H1 (cell line): ENCODE measurements around the gene HABP4. TPM values are rescaled to one million over a fixed set of nuclear protein-coding genes. Genes with fewer than 3 reads are reported as not detected.

Source experiments
- CTCF ChIA-PET: fragments of 300-600 bp; sonication (Branson Sonifier 250); formaldehyde crosslinking; loops from one replicate; lab custom pipeline; 2021; ENCODE audit not compliant: partially characterized antibody; lab: Charles Lee
- POLR2A ChIA-PET: fragments of 300-600 bp; sonication (Branson Sonifier 250); formaldehyde crosslinking; loops from one replicate; lab custom pipeline; 2021; ENCODE audit warnings: inconsistent platforms; ENCODE audit not compliant: partially characterized antibody; lab: Charles Lee
- DNase-seq, 2 experiments: peaks; one replicate each; pipeline versions ENCODE4 v3.0.0 to v3.0.0-alpha.2; 2010 to 2022; ENCODE audit warnings: low spot score in 2 of 2, low read depth in 1 of 2, mixed read lengths in 1 of 2
- FAIRE-seq: peaks from 2 replicates; lab custom pipeline; 2011; peaks lifted over from hg19 to GRCh38; lab: Jason Lieb, UNC
- H2AFZ ChIP-seq: 2 replicates; pipeline ENCODE4 v1.8.1; 2012; ENCODE audit warnings: low read length, inconsistent platforms
- H2AK5ac ChIP-seq: 2 replicates; pipeline ENCODE4 v1.6.1; 2013; ENCODE audit warnings: low read depth, low read length
- H2BK120ac ChIP-seq: replicated peaks from 2 replicates; pipeline ENCODE3; 2013; ENCODE audit warnings: low read depth, low read length, inconsistent platforms
- H2BK12ac ChIP-seq: 2 replicates; pipeline ENCODE4 v1.6.1; 2013; ENCODE audit warnings: low read depth, low read length
- H2BK15ac ChIP-seq: 2 replicates; pipeline ENCODE4 v1.6.1; 2013; ENCODE audit warnings: low read length
- H2BK20ac ChIP-seq: 2 replicates; pipeline ENCODE4 v1.6.1; 2013; ENCODE audit warnings: low read length
- H2BK5ac ChIP-seq: 2 replicates; pipeline ENCODE4 v1.6.1; 2013; ENCODE audit warnings: low read depth, low read length
- H3K14ac ChIP-seq: 2 replicates; pipeline ENCODE4 v1.6.1; 2013; ENCODE audit warnings: inconsistent platforms; ENCODE audit not compliant: insufficient read length
- H3K18ac ChIP-seq: 2 replicates; pipeline ENCODE4 v1.6.1; 2013; ENCODE audit warnings: low read length; ENCODE audit errors: extremely low read depth
- H3K23ac ChIP-seq: 2 replicates; pipeline ENCODE4 v1.6.1; 2013; ENCODE audit warnings: inconsistent platforms; ENCODE audit not compliant: insufficient read length
- H3K23me2 ChIP-seq: 2 replicates; pipeline ENCODE4 v1.6.1; 2013; ENCODE audit warnings: low read depth, low read length
- H3K27ac ChIP-seq: 2 replicates; pipeline ENCODE4 v1.6.1; 2011; ENCODE audit warnings: low read depth, low read length, inconsistent platforms
- H3K27me3 ChIP-seq, 4 experiments: replicated peaks in 1 of 4; 1 replicate in 1 of 4; 2 replicates in 3 of 4; pipeline versions ENCODE4 v1.6.1 to v1.8.1; 2011 to 2013; ENCODE audit warnings: low read length in 3 of 4, mild to moderate bottlenecking in 3 of 4, inconsistent platforms in 2 of 4, mixed read lengths in 2 of 4, moderate library complexity in 1 of 4; ENCODE audit not compliant: control insufficient read depth in 3 of 4, insufficient read depth in 3 of 4; ENCODE audit errors: extremely low read depth in 1 of 4
- H3K36me3 ChIP-seq, 4 experiments: 2 replicates each; pipeline versions ENCODE4 v1.6.1 to v1.8.1; 2011 to 2013; ENCODE audit warnings: mild to moderate bottlenecking in 4 of 4, low read length in 3 of 4, moderate library complexity in 2 of 4, control low read depth in 1 of 4, inconsistent platforms in 1 of 4; ENCODE audit not compliant: insufficient read depth in 4 of 4, control insufficient read depth in 2 of 4
- H3K4ac ChIP-seq: replicated peaks from 2 replicates; pipeline ENCODE3; 2013; ENCODE audit warnings: low read length, low read depth, mixed read lengths, inconsistent platforms; ENCODE audit not compliant: insufficient read length
- H3K4me1 ChIP-seq, 4 experiments: replicated peaks in 1 of 4; 1 replicate in 1 of 4; 2 replicates in 3 of 4; pipeline versions ENCODE4 v1.6.1 to v1.8.1; 2011 to 2013; ENCODE audit warnings: low read length in 3 of 4, inconsistent platforms in 2 of 4, mixed read lengths in 1 of 4; ENCODE audit not compliant: insufficient read depth in 4 of 4, control insufficient read depth in 3 of 4
- H3K4me2 ChIP-seq, 2 experiments: 2 replicates each; pipeline versions ENCODE4 v1.6.1 to v1.8.1; 2011 to 2013; ENCODE audit warnings: low read depth in 2 of 2, low read length in 2 of 2, control low read depth in 1 of 2, inconsistent platforms in 1 of 2, mild to moderate bottlenecking in 1 of 2; ENCODE audit not compliant: insufficient read depth in 1 of 2
- H3K4me3 ChIP-seq, 4 experiments: fragments of 200-600, 300-600 bp in 1 of 4; sonication (generic), shearing (Covaris generic), sonication (Bioruptor Twin) in 1 of 4; 2 replicates each; pipeline versions ENCODE4 v1.5.1 to v1.8.1; 2011 to 2016; ENCODE audit warnings: low read length in 4 of 4, low read depth in 3 of 4, control low read depth in 2 of 4, inconsistent platforms in 2 of 4, mild to moderate bottlenecking in 2 of 4, mixed read lengths in 1 of 4, moderate library complexity in 1 of 4; ENCODE audit not compliant: insufficient read depth in 2 of 4; ENCODE audit errors: extremely low read depth in 1 of 4
- H3K56ac ChIP-seq: replicated peaks from 2 replicates; pipeline ENCODE3; 2013; ENCODE audit warnings: low read depth, mild to moderate bottlenecking, mixed read lengths, low read length, inconsistent platforms; ENCODE audit not compliant: insufficient read length
- H3K79me1 ChIP-seq: 2 replicates; pipeline ENCODE4 v1.6.1; 2013; ENCODE audit warnings: low read depth, low read length, control low read depth
- H3K79me2 ChIP-seq, 2 experiments: 2 replicates each; pipeline versions ENCODE4 v1.6.1 to v1.8.1; 2012 to 2013; ENCODE audit warnings: low read length in 2 of 2, mild to moderate bottlenecking in 2 of 2, inconsistent platforms in 1 of 2; ENCODE audit not compliant: insufficient read depth in 2 of 2, control insufficient read depth in 1 of 2
- H3K9ac ChIP-seq, 4 experiments: replicated peaks in 1 of 4; 1 replicate in 1 of 4; 2 replicates in 3 of 4; pipeline versions ENCODE4 v1.6.1 to v1.8.1; 2011 to 2013; ENCODE audit warnings: low read depth in 3 of 4, low read length in 3 of 4, control low read depth in 2 of 4, mild to moderate bottlenecking in 2 of 4, moderate library complexity in 2 of 4, inconsistent platforms in 1 of 4; ENCODE audit errors: extremely low read depth in 1 of 4
- H3K9me3 ChIP-seq, 2 experiments: 2 replicates each; pipeline versions ENCODE4 v1.6.1 to v1.8.1; 2012 to 2013; ENCODE audit warnings: mild to moderate bottlenecking in 2 of 2, moderate library complexity in 2 of 2, control low read depth in 1 of 2, inconsistent platforms in 1 of 2, low read depth in 1 of 2, low read length in 1 of 2, mixed read lengths in 1 of 2; ENCODE audit not compliant: insufficient read depth in 2 of 2
- H4K20me1 ChIP-seq, 2 experiments: replicated peaks in 1 of 2; 2 replicates each; pipeline versions ENCODE3 to v1.8.1; 2011 to 2013; ENCODE audit warnings: inconsistent platforms in 2 of 2, low read length in 2 of 2, mild to moderate bottlenecking in 1 of 2; ENCODE audit not compliant: insufficient read depth in 2 of 2, control insufficient read depth in 1 of 2
- H4K5ac ChIP-seq: 2 replicates; pipeline ENCODE4 v1.6.1; 2013; ENCODE audit warnings: low read length, low read depth, mixed read lengths, inconsistent platforms; ENCODE audit not compliant: insufficient read length
- H4K8ac ChIP-seq: 2 replicates; pipeline ENCODE4 v1.8.0; 2013; ENCODE audit warnings: mild to moderate bottlenecking, moderate library complexity, low read length, inconsistent platforms; ENCODE audit not compliant: insufficient read depth; ENCODE audit errors: extremely low read depth
- H4K91ac ChIP-seq: replicated peaks from 2 replicates; pipeline ENCODE3; 2013; ENCODE audit warnings: low read length, mixed read lengths, inconsistent platforms; ENCODE audit not compliant: insufficient read length
- MAFK ChIP-seq: IDR thresholded peaks from 2 replicates; pipeline ENCODE4 v1.6.1; 2012; ENCODE audit warnings: low read depth, mild to moderate bottlenecking, improper control_type of control experiment, low read length
- SIX5 ChIP-seq: IDR thresholded peaks from 2 replicates; pipeline ENCODE4 v1.6.1; 2011; ENCODE audit warnings: mild to moderate bottlenecking, low read depth, low read length
- TEAD4 ChIP-seq: IDR thresholded peaks from 2 replicates; pipeline ENCODE4 v1.6.1; 2012; ENCODE audit warnings: low read depth, low read length, inconsistent platforms, mixed read lengths
- YY1 ChIP-seq: IDR thresholded peaks from 2 replicates; pipeline ENCODE4 v1.6.1; 2011; ENCODE audit warnings: low read depth, mild to moderate bottlenecking, low read length
- WGBS, 2 experiments: shearing (Covaris generic) in 1 of 2; methylation state at CpG; one replicate each; pipeline versions ENCODE4 v1.1.6 to v1.1.7; 2013 to 2015; ENCODE audit warnings: low lambda C conversion rate in 2 of 2, mixed read lengths in 2 of 2, inconsistent platforms in 1 of 2, low coverage in 1 of 2, missing lambda C conversion rate in 1 of 2; ENCODE audit not compliant: insufficient replicate concordance in 2 of 2, insufficient coverage in 1 of 2, insufficient read length in 1 of 2; ENCODE audit errors: extremely low coverage in 1 of 2, missing lambda C conversion rate in 1 of 2; 5-methylcytosine and 5-hydroxymethylcytosine counted together
- polyA plus RNA-seq, 7 experiments: library from polyadenylated mRNA; depleted of rRNA in 3 of 7; stranded (reverse) in 5 of 7; unstranded in 2 of 7; fragments of >200 nt in 5 of 7; fragments of 200-250 nt in 2 of 7; gene quantifications; 1 replicate in 5 of 7; 2 replicates in 1 of 7; 4 replicates in 1 of 7; pipeline versions ENCODE4 v1.2.1 to v1.2.3, GENCODE V29; 2011 to 2013; ENCODE audit warnings: missing spikeins in 2 of 7, mixed read lengths in 2 of 7
- total RNA-seq: library from RNA; stranded (reverse); fragmentation: NEBNext Ultra II Directional; extraction: Animal tissue kit (Norgen Biotek cat#: 25700); gene quantifications from 2 replicates; pipeline ENCODE4 v1.2.1, GENCODE V29; 2021

Gene HABP4
- total and polyA plus RNA-seq, 2 of the 8 experiments (the other 6 are each of a cell fraction or from before 2014, with no cell fraction given) = 3.3 to 11.2 TPM

DNA sequence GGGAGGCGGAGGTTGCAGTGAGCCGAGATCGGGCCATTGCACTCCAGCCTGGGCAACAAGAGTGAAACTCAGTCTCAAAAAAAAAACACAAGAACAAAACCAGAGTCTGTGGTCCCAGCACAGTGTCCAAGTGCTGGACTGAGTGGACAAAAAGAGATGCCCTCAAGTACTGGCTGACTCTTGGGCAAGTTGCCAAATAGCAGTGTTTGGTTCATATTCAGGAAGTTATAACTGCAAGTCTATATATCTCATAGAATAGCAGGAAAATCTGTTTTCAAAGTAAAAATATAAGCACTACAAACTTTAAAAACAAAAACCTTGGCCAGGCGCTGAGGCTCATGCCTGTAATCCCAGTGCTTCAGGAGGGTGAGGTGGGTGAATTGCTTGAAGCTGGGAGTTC is 7.3 kb downstream of the HABP4 start:
- H2BK20ac ChIP-seq = no peak overlapping the region
- H3K79me2 ChIP-seq = peaks cover 0 to 6% of the 10 kb centered on the region in 2 experiments; a peak in 2 of 4 replicates
- H2BK5ac ChIP-seq = no peak overlapping the region
- H3K4me1 ChIP-seq = peaks cover 0 to 6% (median 3%) of the 10 kb centered on the region in 4 experiments; a peak in 3 of 7 replicates
- H2BK120ac ChIP-seq = no peak overlapping the region
- no peak overlapping the region for H3K14ac ChIP-seq
- FAIRE-seq (no peak), DNase-seq (no peak)
- H3K18ac ChIP-seq = no peak overlapping the region
- no peak overlapping the region for H3K4ac ChIP-seq
- H2AFZ ChIP-seq = no peak overlapping the region
- H2BK12ac ChIP-seq = no peak overlapping the region
- H4K20me1 ChIP-seq = peaks cover 0 to 3% of the 10 kb centered on the region in 2 experiments
- no peaks in the 10 kb centered on the region for H3K23me2 ChIP-seq
- no peaks in the 10 kb centered on the region for H3K9me3 ChIP-seq
- WGBS, 2 experiments = 88% methylated on average over 4 of the region's 4 CpGs; no CpG with 5 or more reads in 1 of the 2 experiments
- no peak overlapping the region for H3K9ac ChIP-seq
- H4K8ac ChIP-seq = no peak overlapping the region; the same call in 1 of the 2 replicates
- no peak overlapping the region for H3K4me2 ChIP-seq
- no peak overlapping the region for H3K56ac ChIP-seq
- ChIA-PET POLR2A (no interaction called here), CTCF (interaction anchor here (1.7 to 1.8 kb wide), 3 partner anchors 9 to 129 kb away, joined by 5 to 7 read pairs (median 6); no protein-coding TSS in a partner anchor)
- no peak overlapping the region for H2AK5ac ChIP-seq
- H3K36me3 ChIP-seq = peaks cover 0 to 6% (median 0%) of the 10 kb centered on the region in 4 experiments; a peak in 3 of 8 replicates
- no peak overlapping the region for H3K27ac ChIP-seq
- H3K79me1 ChIP-seq = no peaks in the 10 kb centered on the region; the same call in 1 of the 2 replicates
- H3K23ac ChIP-seq = no peak overlapping the region
- no peak overlapping the region for H3K4me3 ChIP-seq
- no peak overlapping the region for H4K91ac ChIP-seq
- no peak overlapping the region for H2BK15ac ChIP-seq
- no peak overlapping the region for H4K5ac ChIP-seq
- H3K27me3 ChIP-seq = no peaks in the 10 kb centered on the region
- no peak for TF ChIP-seq YY1
- TF ChIP-seq MAFK = no peak
- no peak for TF ChIP-seq SIX5
- no peak for TF ChIP-seq TEAD4
